WTC11 (cell line): ENCODE data around the gene DCAF11. TPM values are rescaled to one million over a fixed set of nuclear protein-coding genes. Genes with fewer than 3 reads are reported as not detected.

ENCODE experiments used
- ATAC-seq: fragments of 200-7000 bp; cut with Tn5 transposase; 2 replicates; pipeline ENCODE4 v1.10.0; 2021; ENCODE audit warnings: mild to moderate bottlenecking, moderate library complexity
- CTCF ChIA-PET: fragments of 300-600 bp; sonication (Branson Sonifier 250); formaldehyde crosslinking; loops from one replicate; lab custom pipeline; 2021; ENCODE audit warnings: antibody characterized with exemption; lab: Charles Lee
- POLR2A ChIA-PET: fragments of 350-600 bp; sonication (Branson Sonifier 250); formaldehyde crosslinking; loops from one replicate; lab custom pipeline; 2021; ENCODE audit warnings: antibody characterized with exemption; lab: Charles Lee
- DNase-seq: peaks from one replicate; pipeline ENCODE4 v3.0.0; 2021; ENCODE audit warnings: low spot score
- H3K27ac Mint-ChIP-seq: 2 replicates; pipeline ENCODE4 v1.8.0; 2021; ENCODE audit warnings: mixed read lengths
- H3K27me3 Mint-ChIP-seq: 2 replicates; pipeline ENCODE4 v1.8.0; 2021; ENCODE audit warnings: low read depth, mild to moderate bottlenecking, moderate library complexity, mixed read lengths
- H3K36me3 Mint-ChIP-seq: 2 replicates; pipeline ENCODE4 v1.8.0; 2021; ENCODE audit warnings: mixed read lengths
- H3K4me1 Mint-ChIP-seq: 2 replicates; pipeline ENCODE4 v1.8.0; 2022; ENCODE audit warnings: mixed read lengths
- H3K4me3 Mint-ChIP-seq: 2 replicates; pipeline ENCODE4 v1.8.0; 2021; ENCODE audit warnings: mild to moderate bottlenecking, moderate library complexity, mixed read lengths
- H3K9me3 Mint-ChIP-seq: 2 replicates; pipeline ENCODE4 v1.8.0; 2021; ENCODE audit warnings: mixed read lengths
- ELF4 ChIP-seq: sonication (generic); formaldehyde crosslinking; IDR thresholded peaks from 2 replicates; pipeline ENCODE4 v1.8.1; 2022; ENCODE audit warnings: low read depth, mild to moderate bottlenecking, moderate library complexity, missing genetic modification reagents
- FOXK1 ChIP-seq: sonication (generic); formaldehyde crosslinking; IDR thresholded peaks from 2 replicates; pipeline ENCODE4 v1.8.0; 2022; ENCODE audit warnings: mild to moderate bottlenecking, moderate library complexity, missing genetic modification reagents
- GABPB1 ChIP-seq: sonication (generic); formaldehyde crosslinking; IDR thresholded peaks from 2 replicates; pipeline ENCODE4 v1.8.1; 2023; ENCODE audit warnings: mild to moderate bottlenecking, missing genetic modification reagents
- IRF1 ChIP-seq: sonication (generic); formaldehyde crosslinking; IDR thresholded peaks from 2 replicates; pipeline ENCODE4 v1.8.0; 2023; ENCODE audit warnings: missing genetic modification reagents
- IRF2 ChIP-seq: sonication (generic); formaldehyde crosslinking; IDR thresholded peaks from 2 replicates; pipeline ENCODE4 v1.8.0; 2022; ENCODE audit warnings: low read depth, missing genetic modification reagents, borderline replicate concordance
- JAZF1 ChIP-seq: fragments of 250-450 bp; sonication (Bioruptor Pico); IDR thresholded peaks from 2 replicates; pipeline ENCODE4 v1.9.0; 2021; ENCODE audit warnings: moderate library complexity, mild to moderate bottlenecking, inconsistent platforms
- JUN ChIP-seq: sonication (generic); formaldehyde crosslinking; IDR thresholded peaks from 2 replicates; pipeline ENCODE4 v1.8.0; 2023; ENCODE audit warnings: mild to moderate bottlenecking, missing genetic modification reagents
- KAT7 ChIP-seq: sonication (generic); formaldehyde crosslinking; IDR thresholded peaks from 2 replicates; pipeline ENCODE4 v1.8.1; 2023; ENCODE audit warnings: missing genetic modification reagents, mild to moderate bottlenecking, borderline replicate concordance
- MLX ChIP-seq: sonication (generic); formaldehyde crosslinking; IDR thresholded peaks from 2 replicates; pipeline ENCODE4 v1.8.1; 2023; ENCODE audit warnings: mild to moderate bottlenecking, missing genetic modification reagents, moderate library complexity
- NFATC4 ChIP-seq: fragments of 250-450 bp; sonication (Bioruptor Pico); IDR thresholded peaks from 2 replicates; pipeline ENCODE4 v1.9.0; 2021; ENCODE audit warnings: mild to moderate bottlenecking
- SOX15 ChIP-seq: fragments of 250-450 bp; sonication (Bioruptor Pico); IDR thresholded peaks from 2 replicates; pipeline ENCODE4 v1.9.0; 2021; ENCODE audit warnings: mild to moderate bottlenecking
- TCF7 ChIP-seq: sonication (generic); formaldehyde crosslinking; IDR thresholded peaks from 2 replicates; pipeline ENCODE4 v1.8.0; 2022; ENCODE audit warnings: mild to moderate bottlenecking, low read depth, missing genetic modification reagents, moderate library complexity
- USF2 ChIP-seq: sonication (generic); formaldehyde crosslinking; IDR thresholded peaks from 2 replicates; pipeline ENCODE4 v1.8.1; 2023; ENCODE audit warnings: mild to moderate bottlenecking, missing genetic modification reagents, moderate library complexity
- ZNF396 ChIP-seq: fragments of 250-450 bp; sonication (Bioruptor Pico); IDR thresholded peaks from 2 replicates; pipeline ENCODE4 v1.8.0; 2021; ENCODE audit warnings: mild to moderate bottlenecking, moderate library complexity, borderline replicate concordance
- ZNF416 ChIP-seq: fragments of 250-450 bp; sonication (Bioruptor Pico); IDR thresholded peaks from 2 replicates; pipeline ENCODE4 v1.9.0; 2021; ENCODE audit warnings: mild to moderate bottlenecking, inconsistent platforms
- ZNF532 ChIP-seq: fragments of 250-450 bp; sonication (Bioruptor Pico); IDR thresholded peaks from 2 replicates; pipeline ENCODE4 v1.9.0; 2021; ENCODE audit warnings: mild to moderate bottlenecking, borderline replicate concordance
- total RNA-seq: library from RNA; stranded (reverse); gene quantifications from 3 replicates; pipeline ENCODE4 v1.2.3, GENCODE V29; 2021

The DCAF11 gene
- total RNA-seq, 1 experiment from 2014 or later: 73.6 TPM

- no peak for TF ChIP-seq ZNF532 (CRISPR knock-in tag)
- no peak for TF ChIP-seq IRF1 (CRISPR knock-in tag)
- TF ChIP-seq IRF2 (CRISPR knock-in tag): no peak
- TF ChIP-seq FOXK1 (CRISPR knock-in tag): no peak
- no peak for TF ChIP-seq SOX15
- no peak for TF ChIP-seq GABPB1 (CRISPR knock-in tag)
- TF ChIP-seq, all 79 proteins: peak for 0
Measured at GRCh38 chr14:24071144-24071697, 43.4 kb upstream of the DCAF11 start, which contains the start of gene CPNE6 (continued).

- Mint-ChIP-seq H3K27ac (no peak overlapping the region), H3K27me3 (no peaks in the 10 kb centered on the region; the same call in none of the 2 replicates), H3K9me3 (no peaks in the 10 kb centered on the region), H3K4me1 (0 out of 2 replicates have a peak, but pooled peaks cover 8% of the 10 kb centered on the region), H3K36me3 (no peaks in the 10 kb centered on the region), H3K4me3 (no peak overlapping the region)
- DNase-seq: no peak
- POLR2A ChIA-PET: interaction anchor here (0.9 kb wide), 1 partner anchor 10 kb away, joined by 4 read pairs; no protein-coding TSS in a partner anchor
- TF ChIP-seq TCF7 (CRISPR knock-in tag): no peak
- TF ChIP-seq ZNF416 (CRISPR knock-in tag): no peak
- no peak for TF ChIP-seq ELF4
- no peak for TF ChIP-seq JUN (CRISPR knock-in tag)
- TF ChIP-seq KAT7: no peak
- TF ChIP-seq MLX: no peak
- TF ChIP-seq ZNF532 (CRISPR knock-in tag): no peak
- no peak for TF ChIP-seq IRF1 (CRISPR knock-in tag)
- TF ChIP-seq GABPB1 (CRISPR knock-in tag): no peak
- TF ChIP-seq NFATC4 (CRISPR knock-in tag): no peak
- no peak for TF ChIP-seq USF2 (CRISPR knock-in tag)
- TF ChIP-seq ZNF396 (CRISPR knock-in tag): no peak
- TF ChIP-seq JAZF1 (CRISPR knock-in tag): no peak
- CTCF ChIA-PET: interaction anchor here (0.6 to 2.5 kb wide), 8 partner anchors 9 to 353 kb away, joined by 3 to 14 read pairs (median 4); partner anchors contain the start of gene IRF9
- no peak for ATAC-seq
Measured at GRCh38 chr14:24071836-24072430, 42.6 kb upstream of the DCAF11 start.
